H1 (cell line): ENCODE data around the gene MRPS10. TPM values are rescaled to one million over a fixed set of nuclear protein-coding genes. Genes with fewer than 3 reads are reported as not detected.

ENCODE experiments used
- CEBPB ChIP-seq: IDR thresholded peaks from 2 replicates; pipeline ENCODE4 v1.6.1; 2012; ENCODE audit warnings: low read depth, low read length
- HDAC6 ChIP-seq: IDR thresholded peaks from one replicate; pipeline ENCODE4 v1.7.1; 2012; ENCODE audit warnings: low read depth, mild to moderate bottlenecking, inconsistent platforms, low read length, moderate library complexity
- JUND ChIP-seq: IDR thresholded peaks from 2 replicates; pipeline ENCODE4 v1.6.1; 2011; ENCODE audit warnings: mild to moderate bottlenecking, improper control_type of control experiment, low read length
- NANOG ChIP-seq: IDR thresholded peaks from 2 replicates; pipeline ENCODE4 v1.6.1; 2011; ENCODE audit warnings: low read length, low read depth, mild to moderate bottlenecking, inconsistent platforms; ENCODE audit not compliant: insufficient read depth, poor library complexity, severe bottlenecking
- RXRA ChIP-seq: IDR thresholded peaks from 2 replicates; pipeline ENCODE4 v1.6.1; 2011; ENCODE audit warnings: low read depth, mild to moderate bottlenecking, low read length, moderate library complexity; ENCODE audit not compliant: insufficient read depth
- ZNF274 ChIP-seq: IDR thresholded peaks from 2 replicates; pipeline ENCODE4 v1.7.0; 2012; ENCODE audit warnings: low read length, borderline replicate concordance; ENCODE audit errors: extremely low read depth
- polyA plus RNA-seq, 7 experiments: library from polyadenylated mRNA; depleted of rRNA in 3 of 7; stranded (reverse) in 5 of 7; unstranded in 2 of 7; fragments of >200 nt in 5 of 7; fragments of 200-250 nt in 2 of 7; gene quantifications; 1 replicate in 5 of 7; 2 replicates in 1 of 7; 4 replicates in 1 of 7; pipeline versions ENCODE4 v1.2.1 to v1.2.3, GENCODE V29; 2011 to 2013; ENCODE audit warnings: missing spikeins in 2 of 7, mixed read lengths in 2 of 7
- total RNA-seq: library from RNA; stranded (reverse); fragmentation: NEBNext Ultra II Directional; extraction: Animal tissue kit (Norgen Biotek cat#: 25700); gene quantifications from 2 replicates; pipeline ENCODE4 v1.2.1, GENCODE V29; 2021
- TF ChIP-seq, protein P1 (sequence below): fragments of 300-600 bp; sonication (generic); IDR thresholded peaks from 2 replicates; pipeline ENCODE4 v1.7.1; 2012; ENCODE audit warnings: low read length, moderate library complexity, mild to moderate bottlenecking, inconsistent platforms; ENCODE audit not compliant: insufficient replicate concordance
- TF ChIP-seq, protein P2 (sequence below): IDR thresholded peaks from 2 replicates; pipeline ENCODE4 v1.6.1; 2012; ENCODE audit warnings: low read length, inconsistent platforms

MRPS10 gene
- total and polyA plus RNA-seq, 2 of the 8 experiments (the other 6 are each of a cell fraction or from before 2014, with no cell fraction given): 20.5 to 33.6 TPM

DNA sequence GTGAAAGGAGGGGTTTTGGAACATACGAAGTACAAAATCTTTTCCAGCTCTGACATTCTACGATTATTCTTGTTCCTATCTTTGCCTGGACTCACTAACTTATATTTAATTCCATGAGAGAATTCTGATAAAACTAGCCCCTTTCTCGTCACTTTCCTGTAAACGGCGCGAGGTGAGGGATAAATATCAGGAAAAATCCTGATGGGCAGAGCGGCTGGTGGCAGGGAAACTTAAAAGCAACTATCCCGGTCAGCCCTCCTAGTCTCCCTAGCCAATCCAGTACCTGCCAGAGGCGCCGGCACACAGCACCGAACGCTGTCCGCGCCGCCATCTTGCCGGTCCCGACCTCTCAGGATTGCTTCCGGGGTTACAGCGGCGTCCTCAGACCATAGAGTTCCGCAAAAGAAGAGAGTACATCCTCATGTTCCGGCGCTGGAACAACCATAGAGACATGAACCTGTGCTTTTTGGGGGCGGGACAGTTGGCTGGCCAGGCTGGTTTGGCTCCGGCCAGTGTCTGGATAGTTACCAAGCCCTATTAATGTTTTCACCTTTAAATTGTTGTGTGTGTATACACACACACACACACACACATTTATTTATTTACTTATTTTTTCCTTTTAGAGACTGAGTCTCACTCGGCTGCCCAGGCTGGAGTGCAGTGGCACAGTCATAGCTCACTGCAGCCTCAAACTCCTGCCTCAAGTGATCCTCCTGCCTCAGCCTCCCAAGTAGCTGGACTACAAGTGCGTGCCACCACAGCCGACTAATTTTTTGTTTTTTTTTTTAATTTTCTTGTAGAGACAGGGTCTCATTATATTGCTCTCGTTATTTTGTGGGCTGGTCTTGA lies at the start of gene MRPS10 (continued):
- TF ChIP-seq, protein P1, sequence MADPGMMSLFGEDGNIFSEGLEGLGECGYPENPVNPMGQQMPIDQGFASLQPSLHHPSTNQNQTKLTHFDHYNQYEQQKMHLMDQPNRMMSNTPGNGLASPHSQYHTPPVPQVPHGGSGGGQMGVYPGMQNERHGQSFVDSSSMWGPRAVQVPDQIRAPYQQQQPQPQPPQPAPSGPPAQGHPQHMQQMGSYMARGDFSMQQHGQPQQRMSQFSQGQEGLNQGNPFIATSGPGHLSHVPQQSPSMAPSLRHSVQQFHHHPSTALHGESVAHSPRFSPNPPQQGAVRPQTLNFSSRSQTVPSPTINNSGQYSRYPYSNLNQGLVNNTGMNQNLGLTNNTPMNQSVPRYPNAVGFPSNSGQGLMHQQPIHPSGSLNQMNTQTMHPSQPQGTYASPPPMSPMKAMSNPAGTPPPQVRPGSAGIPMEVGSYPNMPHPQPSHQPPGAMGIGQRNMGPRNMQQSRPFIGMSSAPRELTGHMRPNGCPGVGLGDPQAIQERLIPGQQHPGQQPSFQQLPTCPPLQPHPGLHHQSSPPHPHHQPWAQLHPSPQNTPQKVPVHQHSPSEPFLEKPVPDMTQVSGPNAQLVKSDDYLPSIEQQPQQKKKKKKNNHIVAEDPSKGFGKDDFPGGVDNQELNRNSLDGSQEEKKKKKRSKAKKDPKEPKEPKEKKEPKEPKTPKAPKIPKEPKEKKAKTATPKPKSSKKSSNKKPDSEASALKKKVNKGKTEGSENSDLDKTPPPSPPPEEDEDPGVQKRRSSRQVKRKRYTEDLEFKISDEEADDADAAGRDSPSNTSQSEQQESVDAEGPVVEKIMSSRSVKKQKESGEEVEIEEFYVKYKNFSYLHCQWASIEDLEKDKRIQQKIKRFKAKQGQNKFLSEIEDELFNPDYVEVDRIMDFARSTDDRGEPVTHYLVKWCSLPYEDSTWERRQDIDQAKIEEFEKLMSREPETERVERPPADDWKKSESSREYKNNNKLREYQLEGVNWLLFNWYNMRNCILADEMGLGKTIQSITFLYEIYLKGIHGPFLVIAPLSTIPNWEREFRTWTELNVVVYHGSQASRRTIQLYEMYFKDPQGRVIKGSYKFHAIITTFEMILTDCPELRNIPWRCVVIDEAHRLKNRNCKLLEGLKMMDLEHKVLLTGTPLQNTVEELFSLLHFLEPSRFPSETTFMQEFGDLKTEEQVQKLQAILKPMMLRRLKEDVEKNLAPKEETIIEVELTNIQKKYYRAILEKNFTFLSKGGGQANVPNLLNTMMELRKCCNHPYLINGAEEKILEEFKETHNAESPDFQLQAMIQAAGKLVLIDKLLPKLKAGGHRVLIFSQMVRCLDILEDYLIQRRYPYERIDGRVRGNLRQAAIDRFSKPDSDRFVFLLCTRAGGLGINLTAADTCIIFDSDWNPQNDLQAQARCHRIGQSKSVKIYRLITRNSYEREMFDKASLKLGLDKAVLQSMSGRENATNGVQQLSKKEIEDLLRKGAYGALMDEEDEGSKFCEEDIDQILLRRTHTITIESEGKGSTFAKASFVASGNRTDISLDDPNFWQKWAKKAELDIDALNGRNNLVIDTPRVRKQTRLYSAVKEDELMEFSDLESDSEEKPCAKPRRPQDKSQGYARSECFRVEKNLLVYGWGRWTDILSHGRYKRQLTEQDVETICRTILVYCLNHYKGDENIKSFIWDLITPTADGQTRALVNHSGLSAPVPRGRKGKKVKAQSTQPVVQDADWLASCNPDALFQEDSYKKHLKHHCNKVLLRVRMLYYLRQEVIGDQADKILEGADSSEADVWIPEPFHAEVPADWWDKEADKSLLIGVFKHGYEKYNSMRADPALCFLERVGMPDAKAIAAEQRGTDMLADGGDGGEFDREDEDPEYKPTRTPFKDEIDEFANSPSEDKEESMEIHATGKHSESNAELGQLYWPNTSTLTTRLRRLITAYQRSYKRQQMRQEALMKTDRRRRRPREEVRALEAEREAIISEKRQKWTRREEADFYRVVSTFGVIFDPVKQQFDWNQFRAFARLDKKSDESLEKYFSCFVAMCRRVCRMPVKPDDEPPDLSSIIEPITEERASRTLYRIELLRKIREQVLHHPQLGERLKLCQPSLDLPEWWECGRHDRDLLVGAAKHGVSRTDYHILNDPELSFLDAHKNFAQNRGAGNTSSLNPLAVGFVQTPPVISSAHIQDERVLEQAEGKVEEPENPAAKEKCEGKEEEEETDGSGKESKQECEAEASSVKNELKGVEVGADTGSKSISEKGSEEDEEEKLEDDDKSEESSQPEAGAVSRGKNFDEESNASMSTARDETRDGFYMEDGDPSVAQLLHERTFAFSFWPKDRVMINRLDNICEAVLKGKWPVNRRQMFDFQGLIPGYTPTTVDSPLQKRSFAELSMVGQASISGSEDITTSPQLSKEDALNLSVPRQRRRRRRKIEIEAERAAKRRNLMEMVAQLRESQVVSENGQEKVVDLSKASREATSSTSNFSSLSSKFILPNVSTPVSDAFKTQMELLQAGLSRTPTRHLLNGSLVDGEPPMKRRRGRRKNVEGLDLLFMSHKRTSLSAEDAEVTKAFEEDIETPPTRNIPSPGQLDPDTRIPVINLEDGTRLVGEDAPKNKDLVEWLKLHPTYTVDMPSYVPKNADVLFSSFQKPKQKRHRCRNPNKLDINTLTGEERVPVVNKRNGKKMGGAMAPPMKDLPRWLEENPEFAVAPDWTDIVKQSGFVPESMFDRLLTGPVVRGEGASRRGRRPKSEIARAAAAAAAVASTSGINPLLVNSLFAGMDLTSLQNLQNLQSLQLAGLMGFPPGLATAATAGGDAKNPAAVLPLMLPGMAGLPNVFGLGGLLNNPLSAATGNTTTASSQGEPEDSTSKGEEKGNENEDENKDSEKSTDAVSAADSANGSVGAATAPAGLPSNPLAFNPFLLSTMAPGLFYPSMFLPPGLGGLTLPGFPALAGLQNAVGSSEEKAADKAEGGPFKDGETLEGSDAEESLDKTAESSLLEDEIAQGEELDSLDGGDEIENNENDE: no peak
- TF ChIP-seq NANOG: no peak
- TF ChIP-seq ZNF274: no peak
- TF ChIP-seq, protein P2, sequence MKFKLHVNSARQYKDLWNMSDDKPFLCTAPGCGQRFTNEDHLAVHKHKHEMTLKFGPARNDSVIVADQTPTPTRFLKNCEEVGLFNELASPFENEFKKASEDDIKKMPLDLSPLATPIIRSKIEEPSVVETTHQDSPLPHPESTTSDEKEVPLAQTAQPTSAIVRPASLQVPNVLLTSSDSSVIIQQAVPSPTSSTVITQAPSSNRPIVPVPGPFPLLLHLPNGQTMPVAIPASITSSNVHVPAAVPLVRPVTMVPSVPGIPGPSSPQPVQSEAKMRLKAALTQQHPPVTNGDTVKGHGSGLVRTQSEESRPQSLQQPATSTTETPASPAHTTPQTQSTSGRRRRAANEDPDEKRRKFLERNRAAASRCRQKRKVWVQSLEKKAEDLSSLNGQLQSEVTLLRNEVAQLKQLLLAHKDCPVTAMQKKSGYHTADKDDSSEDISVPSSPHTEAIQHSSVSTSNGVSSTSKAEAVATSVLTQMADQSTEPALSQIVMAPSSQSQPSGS: no peak
- no peak for TF ChIP-seq HDAC6
- no peak for TF ChIP-seq CEBPB
- TF ChIP-seq RXRA: no peak
- no peak for TF ChIP-seq JUND
